Activated gamma-delta T cell treated with anti-CD3 and anti-CD28 coated beads, Interleukin-2, amount 50 U/mL, for 16 hours (primary cell): ENCODE data around the gene SLC9C1.
A peak's percentile ranks its signal among the peaks of the same experiment; 100 is the strongest.

Experiments used
- DNase-seq: peaks from one replicate; pipeline ENCODE4 v3.0.0-alpha.2; 2020; ENCODE audit warnings: low read depth

Gene SLC9C1

DNA sequence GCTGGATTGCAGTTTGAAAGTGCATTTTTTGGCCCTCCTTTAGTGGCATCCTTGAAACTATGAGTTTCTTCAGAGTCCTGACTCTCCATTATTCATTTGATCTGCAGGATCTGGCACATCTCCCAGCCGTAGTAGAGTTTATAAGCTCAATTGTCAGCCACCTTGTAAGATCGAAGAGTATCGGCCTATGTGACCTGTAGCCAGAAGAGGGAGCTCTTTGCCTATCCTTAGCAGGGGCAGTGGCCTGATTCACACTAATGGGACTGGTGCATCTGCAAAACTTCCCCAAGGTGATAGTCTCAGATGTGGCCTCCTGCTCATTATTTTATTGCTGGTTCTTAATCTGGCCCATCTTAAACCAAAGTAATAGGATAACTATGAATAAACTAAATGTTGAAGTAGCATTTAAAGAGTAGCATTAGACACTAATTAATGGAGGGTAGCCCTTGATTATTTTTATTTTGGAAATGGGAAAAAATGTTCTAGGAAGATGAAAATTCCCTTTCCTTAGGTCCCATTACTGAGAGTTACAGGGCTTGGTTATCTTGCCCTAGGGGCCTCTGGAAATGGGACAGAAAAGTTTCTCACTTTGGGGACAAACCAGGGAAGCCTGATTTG lies 182.1 kb downstream of the SLC9C1 start:
- DNase-seq = peak; percentile 36

DNA sequence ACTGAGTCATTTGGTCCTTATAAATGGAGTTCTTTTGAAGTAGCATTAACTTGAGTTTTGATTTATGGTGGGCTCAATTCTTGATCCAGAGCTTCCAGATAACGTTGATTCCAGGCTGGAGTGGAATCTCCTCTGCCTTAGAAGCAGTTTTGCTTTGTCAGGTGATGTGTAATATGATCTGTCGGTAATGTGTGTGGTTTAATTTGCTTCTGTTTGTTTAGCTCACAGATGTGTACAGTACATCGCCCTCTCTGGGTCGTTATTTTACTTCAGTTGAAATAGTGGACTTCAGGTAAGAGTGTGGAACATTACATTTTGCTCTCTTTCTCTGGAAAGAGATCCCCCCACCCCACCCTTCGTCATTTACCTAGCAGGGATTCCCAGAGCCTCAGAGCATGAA lies 184.7 kb downstream of the SLC9C1 start:
- DNase-seq = no peak

DNA sequence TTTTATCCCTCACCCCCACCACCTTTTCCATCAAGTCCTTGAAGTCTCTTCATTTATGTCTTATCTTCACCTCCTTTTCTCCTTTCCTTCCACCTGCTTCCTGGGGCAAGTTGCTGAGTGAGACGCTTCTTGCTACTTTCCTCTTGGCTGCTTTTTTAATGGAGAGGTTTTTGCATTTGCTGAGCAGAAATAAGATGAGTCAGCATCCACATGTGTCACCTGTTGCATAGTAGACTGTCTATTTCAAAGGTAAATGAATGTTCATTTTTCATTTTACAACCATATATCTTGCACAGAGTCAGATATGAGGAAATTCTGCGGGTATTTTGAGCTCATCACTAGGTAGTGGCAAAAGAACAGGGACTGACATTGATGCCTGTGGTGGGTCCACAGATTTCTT lies 189.2 kb downstream of the SLC9C1 start:
- no peak for DNase-seq

DNA sequence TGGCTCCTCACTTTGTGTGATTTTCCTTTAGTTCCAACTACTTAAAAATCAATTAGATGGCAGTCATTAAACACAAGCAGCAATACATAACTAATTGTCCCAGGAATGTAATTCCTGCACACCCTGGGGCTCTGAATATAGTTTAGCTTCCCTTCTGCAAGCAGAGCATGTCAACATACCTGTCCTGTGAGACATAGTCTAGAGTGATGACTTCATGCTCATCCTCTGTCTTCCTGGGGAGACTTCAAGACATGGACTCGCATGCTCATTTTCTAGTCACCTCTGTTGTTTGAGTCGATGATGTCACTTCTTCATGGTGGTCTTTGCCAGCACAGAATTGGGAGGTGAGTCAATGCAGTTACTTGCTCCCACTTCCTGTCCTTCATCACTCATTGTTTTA lies 192.1 kb downstream of the SLC9C1 start:
- DNase-seq = no peak

DNA sequence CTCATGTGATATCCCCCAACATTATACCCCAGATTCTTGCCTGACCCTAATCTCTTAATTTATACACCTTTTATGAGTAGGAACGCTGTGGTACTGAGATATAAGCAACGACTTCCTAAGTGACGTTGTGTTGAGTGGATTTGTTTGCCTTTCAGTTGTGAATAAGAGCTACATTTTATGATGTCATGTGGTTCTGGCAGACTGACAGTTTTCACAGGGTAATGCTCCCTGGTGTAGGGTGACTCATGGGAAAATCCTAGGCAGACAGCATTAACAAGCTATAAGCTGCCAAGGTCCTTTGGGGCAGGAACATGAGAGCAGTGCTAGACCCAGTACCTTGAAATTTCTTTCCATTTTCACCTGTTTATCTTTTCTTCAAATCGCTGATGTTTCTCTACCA lies 196.6 kb downstream of the SLC9C1 start:
- no peak for DNase-seq

DNA sequence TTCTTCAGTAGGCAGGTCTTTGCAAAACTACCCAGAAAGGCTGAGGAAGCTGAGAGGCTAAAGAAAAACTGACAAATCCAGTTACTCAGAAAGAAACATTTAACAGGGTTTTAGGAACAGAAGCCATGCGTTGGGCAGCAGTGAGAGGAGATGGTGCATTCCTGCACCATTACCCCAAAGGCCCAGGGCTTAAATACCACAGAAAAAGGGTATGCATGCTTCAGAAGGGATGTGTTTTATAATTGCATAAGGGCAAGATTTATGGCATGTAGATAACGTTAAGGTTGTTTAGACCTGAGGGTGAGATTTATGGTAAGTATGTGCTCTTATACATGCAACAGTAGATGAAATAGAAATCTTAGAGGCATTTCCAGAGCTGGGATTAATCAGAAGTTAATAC lies 197.8 kb downstream of the SLC9C1 start:
- no peak for DNase-seq

DNA sequence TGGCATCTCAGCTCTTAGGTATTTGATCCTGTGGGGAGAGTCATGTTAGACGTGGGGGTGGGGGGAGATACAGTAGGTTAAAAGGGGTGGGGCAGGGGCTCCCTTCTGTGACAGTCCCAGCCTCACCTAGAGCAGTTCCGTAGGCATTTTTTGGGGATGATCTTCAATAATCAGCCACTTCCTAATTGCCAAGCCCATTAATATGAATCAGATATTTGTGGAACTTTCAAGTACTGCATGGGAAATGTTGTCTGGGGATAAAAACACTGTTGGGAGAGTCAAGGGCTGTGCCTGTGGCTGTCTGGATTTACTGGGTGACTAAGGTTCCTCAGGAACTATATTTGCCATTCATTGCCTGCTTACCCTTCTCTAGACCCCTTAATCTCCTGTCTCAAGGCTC lies 198.3 kb downstream of the SLC9C1 start:
- DNase-seq = no peak

DNA sequence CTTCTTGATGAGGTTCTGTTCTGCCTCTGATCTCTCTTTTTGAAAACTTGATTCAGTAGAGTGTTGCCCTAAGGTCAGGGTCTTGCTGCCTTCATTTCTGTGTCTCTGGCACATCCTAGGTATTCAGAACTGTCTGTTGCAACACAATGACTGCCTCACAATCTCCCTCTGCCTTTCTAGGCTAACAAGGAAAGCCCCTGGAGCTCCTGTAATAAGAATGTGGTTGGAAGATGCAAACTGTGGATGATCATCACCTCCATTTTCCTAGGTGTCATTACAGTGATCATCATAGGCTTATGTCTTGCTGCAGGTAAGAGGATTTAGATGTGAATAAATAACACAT lies 200.9 kb downstream of the SLC9C1 start:
- DNase-seq = no peak

DNA sequence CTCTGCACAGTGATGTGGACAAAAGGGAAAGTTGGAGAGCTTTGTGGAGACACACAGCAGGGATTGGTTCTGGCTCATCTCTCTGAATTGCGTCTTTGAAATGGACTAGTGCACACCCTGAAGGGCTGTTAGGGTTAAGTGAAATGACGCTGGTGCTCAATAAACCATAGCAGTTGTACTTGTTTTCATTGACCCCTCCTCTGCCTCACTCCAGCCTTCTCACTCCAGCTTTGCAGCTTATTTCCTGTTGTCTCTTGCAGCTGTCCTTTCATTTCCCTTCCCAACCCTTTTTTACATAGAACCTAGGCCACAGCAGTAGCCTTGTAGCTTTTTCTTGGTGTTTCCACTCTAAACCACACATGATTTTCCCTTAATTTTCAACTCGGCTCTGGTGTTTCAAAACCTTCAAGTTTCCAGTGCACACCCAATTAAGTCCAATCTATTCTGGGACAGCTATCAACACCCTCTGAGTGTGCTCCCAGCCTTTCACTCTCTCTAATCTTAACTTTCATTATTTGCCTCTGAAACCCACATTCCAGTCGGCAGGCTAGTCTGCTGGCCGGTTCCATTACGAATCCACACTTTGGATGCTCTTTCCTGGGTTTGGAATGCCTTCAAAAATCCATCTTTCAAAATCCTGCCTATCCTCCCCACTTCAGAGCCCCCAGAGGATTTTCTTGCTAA lies 201.4 kb downstream of the SLC9C1 start:
- no peak for DNase-seq

DNA sequence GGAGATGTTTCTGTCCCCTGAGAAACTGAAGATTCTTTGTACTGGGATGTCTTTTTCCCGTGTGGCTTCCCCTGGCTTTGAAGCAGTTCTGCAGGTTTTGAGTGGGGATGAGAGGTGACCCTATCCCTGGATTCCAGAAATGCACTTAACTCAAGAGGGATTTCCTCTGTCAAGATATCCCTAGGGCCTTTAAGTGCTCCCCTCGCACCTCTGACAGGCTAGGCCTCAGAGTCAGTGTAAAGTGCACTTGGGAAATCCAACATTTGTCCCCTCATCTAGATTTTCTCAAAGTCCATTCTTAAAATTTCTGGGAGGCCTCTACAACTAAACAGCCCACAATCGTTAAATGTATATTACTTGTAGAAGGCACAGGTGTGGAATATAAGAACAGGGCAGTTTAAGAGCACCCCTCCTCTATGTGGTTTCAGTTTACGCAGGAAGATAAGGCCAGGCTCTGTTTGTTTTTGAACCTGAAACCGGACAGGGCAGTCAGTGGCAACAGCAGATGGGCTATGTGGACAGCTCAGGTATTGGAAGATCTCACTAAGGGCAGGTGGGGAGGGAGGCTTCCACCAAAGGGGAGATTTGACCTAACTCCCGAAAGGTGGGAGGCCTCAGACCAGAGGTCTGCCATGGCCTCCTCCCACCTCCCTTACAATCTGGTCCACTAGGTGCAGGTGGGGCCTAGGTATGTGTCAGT lies 203.0 kb downstream of the SLC9C1 start:
- no peak for DNase-seq
